ENCODE data around the gene TNIK.
A peak's percentile ranks its signal among the peaks of the same experiment; 100 is the strongest.

The TNIK gene

GRCh38 chr3:171464462-171464861 lies 4.3 kb upstream of the TNIK start:
- TF ChIP-seq CTCF (IDR thresholded peaks at IDR 0.05; ENCODE audit: borderline replicate concordance, control extremely low read depth, extremely low read depth, insufficient read depth, missing control alignments) = no peak
- DNase-seq (ENCODE audit: low spot score) = no peak
- in situ Hi-C loops (cut with MboI; ENCODE audit: low sequenced_read_pairs, unreplicated experiment) = loop anchor here (10.0 kb wide), 1 partner anchor 280 kb away; no protein-coding TSS in a partner anchor

DNA sequence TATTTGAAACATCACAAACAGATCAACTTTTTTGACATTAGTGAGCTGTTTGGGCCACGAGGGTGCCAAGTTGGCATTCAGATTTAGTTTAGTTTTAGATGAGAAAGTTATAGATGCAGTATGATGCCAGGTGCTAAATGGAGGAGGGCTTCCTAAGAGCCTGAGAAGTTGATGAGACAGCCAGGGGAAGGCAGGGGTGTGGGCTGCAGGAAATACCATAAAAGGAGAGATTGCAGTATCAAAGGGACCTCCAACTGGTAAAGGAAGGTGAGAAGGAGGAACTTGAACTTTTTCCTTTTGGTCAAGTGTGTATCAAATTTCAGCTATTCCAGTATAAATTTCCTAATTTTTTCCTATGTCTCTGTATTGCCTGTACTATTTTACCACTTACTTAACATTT lies 2.0 kb upstream of the TNIK start:
- in situ Hi-C loops (cut with MboI; ENCODE audit: low sequenced_read_pairs, unreplicated experiment) = loop anchor here (10.0 kb wide), 1 partner anchor 277 kb away; no protein-coding TSS in a partner anchor
- no peak for TF ChIP-seq CTCF (IDR thresholded peaks at IDR 0.05; ENCODE audit: borderline replicate concordance, control extremely low read depth, extremely low read depth, insufficient read depth, missing control alignments)

GRCh38 chr3:171461525-171461917 lies 1.3 kb upstream of the TNIK start:
- DNase-seq (ENCODE audit: low spot score) = no peak
- no peak for TF ChIP-seq CTCF (IDR thresholded peaks at IDR 0.05; ENCODE audit: borderline replicate concordance, control extremely low read depth, extremely low read depth, insufficient read depth, missing control alignments)
- in situ Hi-C loops (cut with MboI; ENCODE audit: low sequenced_read_pairs, unreplicated experiment) = loop anchor here (10.0 kb wide), 1 partner anchor 277 kb away; no protein-coding TSS in a partner anchor

More for the DNA sequence above, 2.0 kb upstream of the TNIK start:
- DNase-seq (ENCODE audit: low spot score) = peak; percentile 56

- peak; percentile 47 for DNase-seq (ENCODE audit: low spot score)
- in situ Hi-C loops (cut with MboI; ENCODE audit: low sequenced_read_pairs, unreplicated experiment) = loop anchor here (10.0 kb wide), 1 partner anchor 276 kb away; no protein-coding TSS in a partner anchor
- TF ChIP-seq CTCF (IDR thresholded peaks at IDR 0.05; ENCODE audit: borderline replicate concordance, control extremely low read depth, extremely low read depth, insufficient read depth, missing control alignments) = peak; percentile 18
Measured at GRCh38 chr3:171460725-171461524, 720 bp upstream of the TNIK start.

DNA sequence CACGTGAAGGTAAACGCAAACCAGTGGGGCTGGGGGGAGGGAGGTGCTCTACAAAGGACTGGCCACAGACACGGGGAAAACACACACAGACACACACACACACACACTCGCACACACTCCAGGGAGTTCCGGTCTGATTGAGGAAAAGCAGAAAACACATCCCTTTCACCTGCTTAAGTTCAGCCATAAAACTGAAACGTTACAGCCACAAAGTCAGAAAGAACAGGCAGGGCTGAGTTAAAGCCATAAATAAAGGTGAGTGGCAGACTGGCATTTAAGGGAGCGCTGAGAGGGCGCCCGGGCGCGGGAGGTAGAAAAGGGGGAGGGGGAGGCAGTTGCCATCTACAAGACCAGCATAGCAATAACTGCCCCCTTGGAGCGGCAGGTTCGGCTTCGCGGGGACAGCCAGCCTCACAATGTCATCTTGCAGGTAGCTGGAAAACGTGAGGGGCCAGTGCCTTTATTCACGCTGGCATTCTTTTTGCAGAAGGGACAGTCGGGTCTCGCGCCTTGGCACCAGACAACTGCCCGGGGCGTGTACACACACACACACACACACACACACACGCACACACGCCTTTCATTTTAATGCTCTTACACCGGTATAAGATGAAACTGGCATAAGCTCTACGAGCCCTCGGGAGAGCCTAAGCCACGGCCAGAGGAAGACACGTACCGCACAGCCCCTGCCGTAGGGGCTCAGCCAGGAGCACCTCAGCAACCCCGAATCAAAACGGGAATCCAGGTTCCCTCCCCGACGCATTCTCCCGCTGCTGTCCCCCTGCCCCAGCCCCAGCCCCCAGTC lies 866 bp downstream of the TNIK start:
- DNase-seq (ENCODE audit: low spot score) = peak; percentile 43
- in situ Hi-C loops (cut with MboI; ENCODE audit: low sequenced_read_pairs, unreplicated experiment) = no loop called here
- no peak for TF ChIP-seq CTCF (IDR thresholded peaks at IDR 0.05; ENCODE audit: borderline replicate concordance, control extremely low read depth, extremely low read depth, insufficient read depth, missing control alignments)

GRCh38 chr3:171458864-171459136 lies 1.4 kb downstream of the TNIK start:
- no peak for DNase-seq (ENCODE audit: low spot score)
- in situ Hi-C loops (cut with MboI; ENCODE audit: low sequenced_read_pairs, unreplicated experiment) = no loop called here
- TF ChIP-seq CTCF (IDR thresholded peaks at IDR 0.05; ENCODE audit: borderline replicate concordance, control extremely low read depth, extremely low read depth, insufficient read depth, missing control alignments) = no peak

Measured in GM13976 (cell line).